HepG2 (cell line): ENCODE results near the gene PLEKHM2. TPM values are rescaled to one million over a fixed set of nuclear protein-coding genes. Genes with fewer than 3 reads are reported as not detected.

ENCODE experiments used
- ATAC-seq: fragments of 200-7000 bp; cut with Tn5 transposase; 3 replicates; pipeline ENCODE4 v1.9.1; 2020; ENCODE audit warnings: mild to moderate bottlenecking, moderate library complexity
- BruUV-seq: library from RNA; stranded (reverse); fragments of 400-500 nt; replicated peaks from 2 replicates; lab custom pipeline; 2021; lab: Mats Ljungman, UMichigan
- CTCF ChIA-PET: fragments of 300-600 bp; formaldehyde crosslinking; extraction: SDS; loops from one replicate; lab custom pipeline; 2021; ENCODE audit warnings: low total read pairs, inconsistent platforms, low intra/inter-chr PET ratio; lab: Yijun Ruan, JAX
- POLR2A ChIA-PET: fragments of 350-600 bp; sonication (Branson Sonifier 250); formaldehyde crosslinking; loops from one replicate; lab custom pipeline; 2020; ENCODE audit warnings: antibody characterized with exemption, inconsistent platforms; lab: Yijun Ruan, JAX
- DNase-seq: peaks from one replicate; pipeline ENCODE4 v3.0.0-alpha.2; 2015; ENCODE audit warnings: low spot score
- FAIRE-seq: peaks from 3 replicates; lab custom pipeline; 2011; peaks lifted over from hg19 to GRCh38; lab: Jason Lieb, UNC
- H2AFZ ChIP-seq: one replicate; pipeline ENCODE4 v1.6.1; 2011; ENCODE audit warnings: low read length, inconsistent platforms
- H3K27ac ChIP-seq: fragments of 300-600 bp; 3 replicates; pipeline ENCODE4 v1.8.0; 2011; ENCODE audit warnings: mixed run types, mild to moderate bottlenecking, mixed read lengths, low read length, inconsistent platforms; ENCODE audit not compliant: insufficient read depth; ENCODE audit errors: extremely low read length
- H3K27me3 ChIP-seq, 2 experiments: fragments of 200-600 bp in 1 of 2; 2 replicates in 1 of 2; 3 replicates in 1 of 2; pipeline versions ENCODE4 v1.6.0 to v1.8.0; 2011; ENCODE audit warnings: low read length in 2 of 2, mild to moderate bottlenecking in 2 of 2, moderate library complexity in 2 of 2, inconsistent platforms in 1 of 2; ENCODE audit not compliant: insufficient read depth in 2 of 2, control insufficient read depth in 1 of 2
- H3K36me3 ChIP-seq, 2 experiments: fragments of 200-600 bp in 1 of 2; replicated peaks in 1 of 2; 2 replicates in 1 of 2; 3 replicates in 1 of 2; pipeline versions ENCODE4 v1.5.1 to v1.8.0; 2011; ENCODE audit warnings: low read length in 2 of 2, inconsistent platforms in 1 of 2; ENCODE audit not compliant: insufficient read depth in 2 of 2, control insufficient read depth in 1 of 2
- H3K4me1 ChIP-seq: 2 replicates; pipeline ENCODE4 v1.5.1; 2012; ENCODE audit warnings: low read length, inconsistent platforms; ENCODE audit not compliant: insufficient read depth
- H3K4me2 ChIP-seq: 2 replicates; pipeline ENCODE4 v1.6.0; 2011; ENCODE audit warnings: low read depth, low read length, inconsistent platforms
- H3K4me3 ChIP-seq, 3 experiments: fragments of 200-600 bp in 1 of 3; sonication (generic), shearing (Covaris generic) in 1 of 3; replicated peaks in 1 of 3; 2 replicates each; pipeline ENCODE4 v1.5.1; 2011 to 2016; ENCODE audit warnings: low read length in 3 of 3, inconsistent platforms in 2 of 3, low read depth in 2 of 3, mild to moderate bottlenecking in 2 of 3, control low read depth in 1 of 3, mixed read lengths in 1 of 3; ENCODE audit not compliant: insufficient read depth in 1 of 3
- H3K79me2 ChIP-seq: one replicate; pipeline ENCODE4 v1.6.1; 2011; ENCODE audit warnings: low read length, inconsistent platforms; ENCODE audit not compliant: insufficient read depth
- H3K9ac ChIP-seq: 2 replicates; pipeline ENCODE4 v1.6.0; 2011; ENCODE audit warnings: mild to moderate bottlenecking, low read depth, low read length, inconsistent platforms; ENCODE audit not compliant: insufficient read depth
- H3K9me3 ChIP-seq: 2 replicates; pipeline ENCODE4 v1.5.1; 2012; ENCODE audit warnings: mild to moderate bottlenecking, low read length
- H4K20me1 ChIP-seq: 2 replicates; pipeline ENCODE4 v1.6.0; 2011; ENCODE audit warnings: inconsistent platforms, mild to moderate bottlenecking, low read length, moderate library complexity; ENCODE audit not compliant: insufficient read depth
- CENPX ChIP-seq: sonication (generic); formaldehyde crosslinking; IDR thresholded peaks from 2 replicates; pipeline ENCODE4 v1.9.0; 2021; ENCODE audit warnings: mild to moderate bottlenecking, missing genetic modification reagents, moderate library complexity
- FOXC1 ChIP-seq: sonication (generic); formaldehyde crosslinking; IDR thresholded peaks from 2 replicates; pipeline ENCODE4 v1.8.0; 2022; ENCODE audit warnings: mild to moderate bottlenecking, missing genetic modification reagents, borderline replicate concordance
- GABPB1 ChIP-seq: IDR thresholded peaks from 2 replicates; pipeline ENCODE4 v1.6.1; 2016; ENCODE audit warnings: mild to moderate bottlenecking, missing genetic modification reagents, moderate library complexity, missing compliant biosample characterization
- PHF8 ChIP-seq: sonication (generic); formaldehyde crosslinking; IDR thresholded peaks from 2 replicates; pipeline ENCODE4 v1.5.0; 2020; ENCODE audit warnings: missing genetic modification reagents
- RFXAP ChIP-seq: sonication (generic); formaldehyde crosslinking; IDR thresholded peaks from 2 replicates; pipeline ENCODE4 v1.4.0; 2020; ENCODE audit warnings: missing genetic modification reagents, borderline replicate concordance
- SAFB2 ChIP-seq: sonication (generic); formaldehyde crosslinking; IDR thresholded peaks from 2 replicates; pipeline ENCODE4 v1.5.1; 2020; ENCODE audit warnings: missing genetic modification reagents, low read depth, mild to moderate bottlenecking, borderline replicate concordance
- SMARCE1 ChIP-seq: fragments of 450-650 bp; IDR thresholded peaks from 2 replicates; pipeline ENCODE4 v1.6.1; 2017; ENCODE audit warnings: borderline replicate concordance
- SNRNP70 ChIP-seq: fragments of 200-400 bp; formaldehyde crosslinking; IDR thresholded peaks from 2 replicates; pipeline ENCODE4 v1.6.1; 2017; ENCODE audit warnings: mild to moderate bottlenecking, low read depth, low read length, moderate library complexity
- ZNF432 ChIP-seq: sonication (generic); formaldehyde crosslinking; IDR thresholded peaks from 2 replicates; pipeline ENCODE4 v1.5.0; 2020; ENCODE audit warnings: missing genetic modification reagents, mild to moderate bottlenecking, borderline replicate concordance
- ZNF629 ChIP-seq: sonication (generic); formaldehyde crosslinking; conservative IDR thresholded peaks from 2 replicates; pipeline ENCODE4 v1.5.0; 2020; ENCODE audit warnings: missing genetic modification reagents
- WGBS: methylation state at CpG from one replicate; pipeline ENCODE4 v1.1.6; 2017; ENCODE audit warnings: low lambda C conversion rate; 5-methylcytosine and 5-hydroxymethylcytosine counted together
- in situ Hi-C: cut with HindIII; loops from 2 replicates; pipeline ENCODE4 v1.10.0; 2017; ENCODE audit warnings: low pct_unique_long_range_greater_than_20kb; ENCODE audit not compliant: extremely low pct_ligation_motif_present
- intact Hi-C: fragments of 100-400 bp; cut with micrococcal nuclease; formaldehyde crosslinking; loops from one replicate; pipeline ENCODE4 v1.10.0; 2022; ENCODE audit not compliant: unreplicated experiment
- polyA plus RNA-seq, 8 experiments: library from polyadenylated mRNA; depleted of rRNA in 3 of 8; stranded (reverse) in 7 of 8; unstranded in 1 of 8; fragments of >200 nt; fragmentation: Illumina TruSeq in 4 of 8; extraction: Trizol in 4 of 8; gene quantifications; 2 replicates each; pipeline versions ENCODE4 v1.2.1 to v1.2.3, GENCODE V29; 2011 to 2016; ENCODE audit warnings: low read depth in 4 of 8, missing spikeins in 1 of 8, mixed read lengths in 1 of 8; ENCODE audit not compliant: insufficient read depth in 1 of 8
- total RNA-seq, 5 experiments: library from RNA; depleted of rRNA; stranded (reverse); fragments of >200 nt; fragmentation: Illumina TruSeq; extraction: Trizol; gene quantifications; 2 replicates each; pipeline ENCODE4 v1.2.3, GENCODE V29; 2016; ENCODE audit warnings: low read depth in 1 of 5
- TF ChIP-seq, protein P1 (sequence below): sonication (generic); formaldehyde crosslinking; IDR thresholded peaks from 2 replicates; pipeline ENCODE4 v1.8.1; 2023; ENCODE audit warnings: mild to moderate bottlenecking, missing genetic modification reagents
- TF ChIP-seq, protein P2 (sequence below): sonication (generic); formaldehyde crosslinking; IDR thresholded peaks from 2 replicates; pipeline ENCODE4 v1.5.0; 2020; ENCODE audit warnings: missing genetic modification reagents
- TF ChIP-seq, protein P3 (sequence below): sonication (generic); formaldehyde crosslinking; IDR thresholded peaks from 2 replicates; pipeline ENCODE4 v1.5.0; 2020; ENCODE audit warnings: missing genetic modification reagents

Gene PLEKHM2
- total and polyA plus RNA-seq, 2 of the 13 experiments (the other 11 are each of a cell fraction or from before 2014, with no cell fraction given) = 16.5 to 27.3 TPM

DNA sequence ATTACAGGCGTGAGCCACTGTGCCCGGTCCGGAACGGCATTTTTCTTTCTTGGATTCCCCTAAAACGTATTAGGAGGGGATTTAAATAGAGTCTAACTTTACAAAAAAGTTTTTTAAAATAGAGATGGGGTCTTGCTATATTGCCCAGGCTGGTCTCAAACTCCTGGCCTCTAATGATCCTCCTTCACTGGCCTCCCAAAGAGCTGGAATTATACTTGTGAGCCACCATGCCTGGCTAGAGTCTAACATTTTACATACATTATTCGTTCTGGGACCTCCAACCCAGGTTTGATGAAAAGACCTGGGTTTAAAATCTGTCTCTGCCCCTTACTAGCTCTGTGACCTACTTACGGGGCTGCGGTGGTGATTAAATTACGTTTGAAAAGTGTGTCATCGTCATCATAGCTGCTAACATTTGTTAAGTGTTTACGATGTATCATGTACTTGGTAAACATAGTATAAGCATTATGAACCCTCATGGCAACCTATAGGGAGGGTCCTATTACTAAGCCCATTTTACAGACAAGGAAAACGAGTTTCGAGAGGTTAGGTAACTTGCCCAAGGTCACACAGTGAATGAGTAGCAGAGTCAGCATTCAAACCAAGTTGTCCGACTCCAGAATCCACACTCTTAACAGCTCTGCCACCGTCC lies 24.5 kb downstream of the PLEKHM2 start:
- ATAC-seq (no peak), DNase-seq (no peak), FAIRE-seq (no peak)
- H3K27me3 ChIP-seq = no peaks in the 10 kb centered on the region
- CTCF ChIA-PET = no interaction called here
- H3K79me2 ChIP-seq = peaks cover 7% of the 10 kb centered on the region
- in situ Hi-C loops (no loop called here), intact Hi-C loops (no loop called here)
- no peak overlapping the region for H3K4me2 ChIP-seq
- H3K9me3 ChIP-seq = no peaks in the 10 kb centered on the region
- POLR2A ChIA-PET = no interaction called here
- no peak overlapping the region for H3K27ac ChIP-seq
- H3K4me3 ChIP-seq = no peak overlapping the region
- no peak overlapping the region for H2AFZ ChIP-seq
- H3K9ac ChIP-seq = no peak overlapping the region
- TF ChIP-seq ZNF629 (CRISPR knock-in tag) (peak; percentile 72), SNRNP70 (no peak), GABPB1 (CRISPR knock-in tag) (no peak), FOXC1 (no peak), SMARCE1 (no peak)
- TF ChIP-seq, protein P1, sequence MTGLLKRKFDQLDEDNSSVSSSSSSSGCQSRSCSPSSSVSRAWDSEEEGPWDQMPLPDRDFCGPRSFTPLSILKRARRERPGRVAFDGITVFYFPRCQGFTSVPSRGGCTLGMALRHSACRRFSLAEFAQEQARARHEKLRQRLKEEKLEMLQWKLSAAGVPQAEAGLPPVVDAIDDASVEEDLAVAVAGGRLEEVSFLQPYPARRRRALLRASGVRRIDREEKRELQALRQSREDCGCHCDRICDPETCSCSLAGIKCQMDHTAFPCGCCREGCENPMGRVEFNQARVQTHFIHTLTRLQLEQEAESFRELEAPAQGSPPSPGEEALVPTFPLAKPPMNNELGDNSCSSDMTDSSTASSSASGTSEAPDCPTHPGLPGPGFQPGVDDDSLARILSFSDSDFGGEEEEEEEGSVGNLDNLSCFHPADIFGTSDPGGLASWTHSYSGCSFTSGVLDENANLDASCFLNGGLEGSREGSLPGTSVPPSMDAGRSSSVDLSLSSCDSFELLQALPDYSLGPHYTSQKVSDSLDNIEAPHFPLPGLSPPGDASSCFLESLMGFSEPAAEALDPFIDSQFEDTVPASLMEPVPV (CRISPR knock-in tag) = no peak
- 0 out of 2 replicates have a peak, but pooled peaks cover 4% of the 10 kb centered on the region for H4K20me1 ChIP-seq
- WGBS = 96% methylated on average over 15 of the region's 15 CpGs
- peaks cover 4 to 21% of the 10 kb centered on the region in 2 experiments; a peak in 3 of 5 replicates for H3K36me3 ChIP-seq
- no TSS peak for BruUV-seq
- no peaks in the 10 kb centered on the region for H3K4me1 ChIP-seq

GRCh38 chr1:15709226-15709625 lies 25.1 kb downstream of the PLEKHM2 start:
- DNase-seq (no peak), ATAC-seq (no peak), FAIRE-seq (no peak)
- Histone ChIP-seq H2AFZ (no peak overlapping the region), H3K4me2 (no peak overlapping the region), H3K79me2 (peaks cover 7% of the 10 kb centered on the region), H3K9ac (no peak overlapping the region), H3K27ac (no peak overlapping the region), H3K4me1 (no peaks in the 10 kb centered on the region), H3K4me3 (no peak overlapping the region), H3K36me3 (peaks cover 4 to 21% of the 10 kb centered on the region in 2 experiments; a peak in 3 of 5 replicates), H4K20me1 (0 out of 2 replicates have a peak, but pooled peaks cover 4% of the 10 kb centered on the region), H3K9me3 (no peaks in the 10 kb centered on the region), H3K27me3 (no peaks in the 10 kb centered on the region)
- intact Hi-C loops (no loop called here), in situ Hi-C loops (no loop called here)
- 91% methylated on average over 4 of the region's 4 CpGs for whole genome bisulfite sequencing
- POLR2A ChIA-PET = no interaction called here
- CTCF ChIA-PET = no interaction called here
- no TSS peak for BruUV-seq
- no peak for TF ChIP-seq RFXAP
- TF ChIP-seq, protein P2, sequence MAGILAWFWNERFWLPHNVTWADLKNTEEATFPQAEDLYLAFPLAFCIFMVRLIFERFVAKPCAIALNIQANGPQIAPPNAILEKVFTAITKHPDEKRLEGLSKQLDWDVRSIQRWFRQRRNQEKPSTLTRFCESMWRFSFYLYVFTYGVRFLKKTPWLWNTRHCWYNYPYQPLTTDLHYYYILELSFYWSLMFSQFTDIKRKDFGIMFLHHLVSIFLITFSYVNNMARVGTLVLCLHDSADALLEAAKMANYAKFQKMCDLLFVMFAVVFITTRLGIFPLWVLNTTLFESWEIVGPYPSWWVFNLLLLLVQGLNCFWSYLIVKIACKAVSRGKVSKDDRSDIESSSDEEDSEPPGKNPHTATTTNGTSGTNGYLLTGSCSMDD (CRISPR knock-in tag) = no peak
- TF ChIP-seq, protein P3, sequence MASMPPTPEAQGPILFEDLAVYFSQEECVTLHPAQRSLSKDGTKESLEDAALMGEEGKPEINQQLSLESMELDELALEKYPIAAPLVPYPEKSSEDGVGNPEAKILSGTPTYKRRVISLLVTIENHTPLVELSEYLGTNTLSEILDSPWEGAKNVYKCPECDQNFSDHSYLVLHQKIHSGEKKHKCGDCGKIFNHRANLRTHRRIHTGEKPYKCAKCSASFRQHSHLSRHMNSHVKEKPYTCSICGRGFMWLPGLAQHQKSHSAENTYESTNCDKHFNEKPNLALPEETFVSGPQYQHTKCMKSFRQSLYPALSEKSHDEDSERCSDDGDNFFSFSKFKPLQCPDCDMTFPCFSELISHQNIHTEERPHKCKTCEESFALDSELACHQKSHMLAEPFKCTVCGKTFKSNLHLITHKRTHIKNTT (CRISPR knock-in tag) = no peak
- TF ChIP-seq CENPX (CRISPR knock-in tag) = no peak
- TF ChIP-seq ZNF432 (CRISPR knock-in tag) = no peak
- no peak for TF ChIP-seq SAFB2 (CRISPR knock-in tag)
- TF ChIP-seq PHF8 (CRISPR knock-in tag) = no peak
